ENCODE data around the gene PARD3B. TPM values are rescaled to one million over a fixed set of nuclear protein-coding genes. Genes with fewer than 3 reads are reported as not detected.

Gene PARD3B
- total and polyA plus RNA-seq, 2 of the 8 experiments (the other 6 are each of a cell fraction or from before 2014, with no cell fraction given), result 1.2 to 5.7 TPM

GRCh38 chr2:205010196-205010595 lies 464.9 kb downstream of the PARD3B start:
- CTCF ChIA-PET (ENCODE audit: partially characterized antibody), result no interaction called here
- TF ChIP-seq MAX (IDR thresholded peaks at IDR 0.05) (no peak), EGR1 (IDR thresholded peaks at IDR 0.05; ENCODE audit: borderline replicate concordance, low read depth, low read length) (no peak), SAP30 (IDR thresholded peaks at IDR 0.05; ENCODE audit: insufficient read depth, insufficient replicate concordance, low read length) (no peak)

More at GRCh38 chr2:205010196-205010595, 464.9 kb downstream of the PARD3B start:
- DNase-seq (ENCODE audit: low read depth in 1 of 2, low spot score in 2 of 2), result no peak
- Histone ChIP-seq H4K91ac (replicated peaks; ENCODE audit: insufficient read length, low read length) (no peak overlapping the region), H4K20me1 (replicated peaks in 1 of 2; ENCODE audit: control insufficient read depth in 1 of 2, insufficient read depth in 2 of 2, low read length in 2 of 2) (no peaks in the 10 kb centered on the region), H3K23me2 (ENCODE audit: low read depth, low read length) (no peaks in the 10 kb centered on the region), H3K79me2 (ENCODE audit: control insufficient read depth in 1 of 2, insufficient read depth in 2 of 2, low read length in 2 of 2) (no peaks in the 10 kb centered on the region), H2BK15ac (ENCODE audit: low read length) (no peak overlapping the region), H3K36me3 (ENCODE audit: control insufficient read depth in 2 of 4, insufficient read depth in 4 of 4, low read length in 3 of 4) (no peaks in the 10 kb centered on the region), H3K79me1 (ENCODE audit: low read depth, low read length) (no peaks in the 10 kb centered on the region), H4K5ac (ENCODE audit: insufficient read length, low read depth, low read length) (no peak overlapping the region), H2BK5ac (ENCODE audit: low read depth, low read length) (no peak overlapping the region), H2AFZ (ENCODE audit: low read length) (no peak overlapping the region), H3K14ac (ENCODE audit: insufficient read length) (no peak overlapping the region), H3K4me3 (ENCODE audit: extremely low read depth in 1 of 4, insufficient read depth in 2 of 4, low read depth in 3 of 4, low read length in 4 of 4) (no peak overlapping the region), H3K27ac (ENCODE audit: low read depth, low read length) (no peak overlapping the region), H3K56ac (replicated peaks; ENCODE audit: insufficient read length, low read depth, low read length) (no peak overlapping the region), H2BK120ac (replicated peaks; ENCODE audit: low read depth, low read length) (no peak overlapping the region), H3K27me3 (replicated peaks in 1 of 4; ENCODE audit: control insufficient read depth in 3 of 4, extremely low read depth in 1 of 4, insufficient read depth in 3 of 4, low read length in 3 of 4) (no peaks in the 10 kb centered on the region), H3K4ac (replicated peaks; ENCODE audit: insufficient read length, low read depth, low read length) (no peak overlapping the region), H2AK5ac (ENCODE audit: low read depth, low read length) (no peak overlapping the region), H3K18ac (ENCODE audit: extremely low read depth, low read length) (no peak overlapping the region), H2BK12ac (ENCODE audit: low read depth, low read length) (no peak overlapping the region), H3K23ac (ENCODE audit: insufficient read length) (no peak overlapping the region), H3K9ac (replicated peaks in 1 of 4; ENCODE audit: extremely low read depth in 1 of 4, low read depth in 3 of 4, low read length in 3 of 4) (no peak overlapping the region), H2BK20ac (ENCODE audit: low read length) (no peak overlapping the region), H3K4me2 (ENCODE audit: insufficient read depth in 1 of 2, low read depth in 2 of 2, low read length in 2 of 2) (no peak overlapping the region), H4K8ac (ENCODE audit: extremely low read depth, insufficient read depth, low read length) (no peak overlapping the region), H3K4me1 (replicated peaks in 1 of 4; ENCODE audit: control insufficient read depth in 3 of 4, insufficient read depth in 4 of 4, low read length in 3 of 4) (no peaks in the 10 kb centered on the region), H3K9me3 (ENCODE audit: insufficient read depth in 2 of 2, low read depth in 1 of 2, low read length in 1 of 2) (no peaks in the 10 kb centered on the region)
- POLR2A ChIA-PET (ENCODE audit: partially characterized antibody), result no interaction called here
- FAIRE-seq, result no peak
- WGBS, 2 experiments (ENCODE audit: extremely low coverage in 1 of 2, insufficient coverage in 1 of 2, insufficient read length in 1 of 2, insufficient replicate concordance in 2 of 2, low coverage in 1 of 2, low lambda C conversion rate in 2 of 2, missing lambda C conversion rate in 1 of 2), result 55% methylated on average over 1 of the region's 1 CpG; no CpG with 5 or more reads in 1 of the 2 experiments

All from H1 (cell line).